ENCODE measurements around the gene DOK6. TPM values are rescaled to one million over a fixed set of nuclear protein-coding genes. Genes with fewer than 3 reads are reported as not detected.

DOK6 gene
- total and polyA plus RNA-seq, 2 of the 13 experiments (the other 11 are each of a cell fraction or from before 2014, with no cell fraction given) = 17.0 to 17.2 TPM

GRCh38 chr18:69718912-69719547, 318.3 kb downstream of the DOK6 start (continued):
- no peak for TF ChIP-seq ATRX (CRISPR knock-in tag; IDR thresholded peaks at IDR 0.05; ENCODE audit: borderline replicate concordance)
- TF ChIP-seq FOSL2 (CRISPR knock-in tag; IDR thresholded peaks at IDR 0.05) = peak; percentile 47
- no peak for TF ChIP-seq FOXK2 (IDR thresholded peaks at IDR 0.05)
- TF ChIP-seq ONECUT2 (CRISPR knock-in tag; IDR thresholded peaks at IDR 0.05) = no peak
- TF ChIP-seq ZBTB40 (IDR thresholded peaks at IDR 0.05) = no peak
- no peak for TF ChIP-seq ZBTB40 (CRISPR knock-in tag; IDR thresholded peaks at IDR 0.05)
- no peak for TF ChIP-seq MIER2 (CRISPR knock-in tag; IDR thresholded peaks at IDR 0.05)
- TF ChIP-seq ZNF850 (CRISPR knock-in tag; conservative IDR thresholded peaks at IDR 0.05) = no peak
- peak; percentile 27; the same call in 1 of the 2 replicates for TF ChIP-seq ARID3A (IDR thresholded peaks at IDR 0.05; ENCODE audit: low read depth, low read length)
- TF ChIP-seq NFAT5 (CRISPR knock-in tag; IDR thresholded peaks at IDR 0.05) = no peak
- no peak for TF ChIP-seq ZNF10 (CRISPR knock-in tag; IDR thresholded peaks at IDR 0.05; ENCODE audit: borderline replicate concordance, low read depth)
- TF ChIP-seq ZNF124 (CRISPR knock-in tag; IDR thresholded peaks at IDR 0.05) = no peak
- TF ChIP-seq ZNF3 (CRISPR knock-in tag; IDR thresholded peaks at IDR 0.05) = no peak
- TF ChIP-seq ZNF615 (CRISPR knock-in tag; IDR thresholded peaks at IDR 0.05; ENCODE audit: borderline replicate concordance) = no peak
- no peak for TF ChIP-seq TBL1XR1 (IDR thresholded peaks at IDR 0.05; ENCODE audit: borderline replicate concordance, low read length, partially characterized antibody)
